NCI-H510A treated with DMSO at 0.1 percent for 48 hours (cell line): ENCODE data around the gene LSM14B.
"Not testable (repeated sequence)": the region's sequence is repeated elsewhere in the genome, so short reads cannot be mapped to it uniquely, and the experiment has no call there.

Source experiments
- DNase-seq: peaks from one replicate; lab custom pipeline; 2025; lab: John Stamatoyannopoulos, UW

Gene LSM14B

DNA sequence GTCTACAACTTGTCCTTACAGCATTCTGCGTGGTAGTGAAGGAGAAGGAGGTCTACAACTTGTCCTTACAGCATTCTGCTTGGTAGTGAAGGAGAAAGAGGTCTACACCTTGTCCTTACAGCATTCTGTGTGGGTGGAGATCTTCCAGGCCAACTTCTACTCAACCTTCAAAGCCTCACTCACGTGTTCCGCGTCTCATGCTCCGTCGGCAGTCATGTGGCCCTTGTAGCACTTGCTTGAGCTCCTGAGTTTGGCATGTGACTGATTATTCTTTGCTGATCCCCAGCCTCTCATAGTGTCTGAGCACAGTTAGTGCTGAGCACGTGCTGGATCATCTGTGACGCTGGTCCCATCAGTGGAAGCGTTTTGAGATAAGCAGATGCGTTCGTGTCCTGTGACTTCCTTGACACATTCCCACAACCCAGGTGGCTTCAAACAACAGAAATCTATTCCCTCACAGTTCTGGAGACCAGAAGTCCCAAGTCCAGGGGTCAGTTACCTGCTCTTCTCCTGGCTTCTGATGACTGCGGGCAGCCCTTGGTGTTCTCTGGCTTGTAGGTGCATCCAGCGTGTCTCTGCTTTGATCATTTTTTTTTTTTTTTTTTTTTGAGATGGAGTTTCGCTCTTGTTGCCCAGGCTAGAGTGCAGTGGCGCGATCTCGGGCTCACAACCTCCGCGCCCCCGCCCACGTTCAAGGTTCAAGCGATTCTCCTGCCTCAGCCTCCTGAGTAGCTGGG, 23.9 kb downstream of the LSM14B start:
- no peak for DNase-seq

DNA sequence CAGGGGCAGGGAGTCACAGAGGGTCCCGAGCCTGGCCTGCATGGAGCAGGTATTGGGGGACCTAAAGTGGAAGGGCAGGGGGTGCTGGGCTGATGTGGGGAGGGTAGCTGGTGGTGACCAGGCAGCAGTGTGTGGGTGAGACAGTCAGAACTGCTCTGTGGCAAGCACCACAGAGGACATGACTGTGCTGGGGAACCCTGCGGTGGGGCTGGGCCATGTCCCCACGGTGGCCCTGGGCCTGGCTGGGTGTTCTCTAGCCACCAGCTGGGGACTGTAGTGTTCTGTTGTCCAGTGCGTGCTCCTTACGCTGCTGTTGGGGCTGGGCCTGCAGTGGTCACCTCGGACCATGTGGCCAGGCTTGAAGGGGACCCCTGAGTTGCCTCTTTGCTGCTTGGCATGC, 24.9 kb downstream of the LSM14B start:
- DNase-seq: no peak

DNA sequence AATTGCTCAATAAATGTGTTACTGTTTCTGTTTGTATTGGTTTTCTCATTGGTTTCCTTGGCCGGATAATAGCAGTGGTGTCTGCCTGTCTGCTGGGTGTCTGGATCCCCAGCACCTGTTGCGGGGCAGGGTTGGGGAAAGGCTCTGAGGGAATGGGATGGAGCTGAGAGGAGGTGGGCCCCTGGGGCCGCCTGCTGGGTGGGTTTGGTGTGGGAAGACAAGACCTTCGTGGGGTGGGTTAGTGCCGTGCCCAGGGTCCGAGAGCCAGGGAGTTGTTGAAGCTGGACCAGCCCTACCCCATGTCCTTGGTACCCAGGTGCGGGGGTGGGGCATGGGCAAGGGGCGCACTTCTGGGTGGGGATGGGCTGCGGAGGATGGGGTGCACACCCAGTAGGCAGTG, 25.3 kb downstream of the LSM14B start:
- DNase-seq: no peak

- not testable (repeated sequence) for DNase-seq
These were observed 26.1 kb downstream of the LSM14B start for GRCh38 chr20:62148383-62148782.

DNA sequence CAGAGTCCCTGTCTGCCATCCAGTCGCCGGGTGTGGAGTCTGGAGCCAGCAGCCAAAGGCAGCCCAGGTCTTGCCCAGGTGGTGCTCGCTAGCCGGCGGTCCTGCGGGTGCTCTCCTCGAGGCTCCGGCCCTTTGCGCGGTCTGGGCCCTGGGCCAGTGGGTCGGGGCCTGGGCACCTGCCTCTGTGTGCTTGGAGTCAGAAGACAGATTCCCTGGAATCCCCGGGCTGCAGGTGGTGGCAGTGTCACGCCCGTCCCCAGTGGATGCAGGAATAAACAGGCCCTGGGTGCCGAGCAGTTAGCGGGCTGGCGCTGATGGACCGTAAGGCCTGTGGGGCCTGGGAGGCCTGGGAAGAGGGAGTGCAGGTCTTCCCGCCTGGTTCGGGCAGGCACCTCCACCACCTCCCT, 26.6 kb downstream of the LSM14B start:
- DNase-seq: no peak

DNA sequence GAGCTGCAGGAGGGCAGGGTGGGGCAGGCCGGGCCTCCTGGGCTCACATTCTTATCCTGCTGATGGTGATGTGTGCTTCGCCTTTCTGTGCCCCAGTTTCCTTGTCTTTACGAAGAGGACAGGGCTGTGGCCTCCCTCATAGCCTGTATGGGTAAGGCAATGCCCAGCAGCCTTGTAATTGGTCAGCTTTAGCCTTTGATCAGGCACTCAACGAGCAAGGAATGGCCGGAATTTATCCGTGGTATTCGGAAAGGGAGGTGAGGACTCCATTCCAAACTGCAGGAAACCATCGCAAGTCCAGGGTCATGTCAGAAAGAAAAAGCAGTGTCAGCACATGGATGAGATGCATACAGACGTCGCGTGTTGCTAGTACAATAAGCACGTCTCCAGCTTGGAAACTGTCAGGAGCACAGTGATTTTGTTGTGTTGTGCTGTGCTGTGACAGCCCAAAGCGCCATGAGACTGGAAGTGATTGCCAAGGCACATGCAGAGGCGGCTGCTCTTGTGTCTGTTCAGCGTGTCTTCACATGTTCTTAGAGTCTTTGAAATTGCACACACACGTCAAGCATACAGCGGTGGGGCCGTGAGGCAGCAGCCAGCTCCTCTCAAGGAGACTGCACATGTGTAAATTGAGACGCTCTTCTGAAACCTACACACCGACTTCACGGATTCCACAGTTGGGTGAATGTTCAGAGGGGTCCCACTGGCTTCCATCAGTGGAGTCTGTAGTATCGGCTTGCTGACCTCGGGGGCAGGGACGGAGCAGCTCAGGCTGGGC, 27.4 kb downstream of the LSM14B start:
- no peak for DNase-seq

DNA sequence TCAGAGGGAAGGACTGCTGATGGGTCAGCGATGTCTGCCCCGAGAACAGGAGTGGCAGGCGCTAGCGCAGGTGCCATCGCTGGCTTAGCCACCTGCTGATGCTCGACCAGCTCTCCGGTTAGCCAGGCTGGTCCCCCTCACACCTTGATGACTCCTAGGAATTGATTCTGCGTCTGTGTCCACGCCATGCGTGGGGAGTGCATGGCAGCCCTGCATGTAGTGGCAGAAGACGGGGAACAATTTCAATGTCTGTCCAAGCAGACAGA, 28.0 kb downstream of the LSM14B start:
- no peak for DNase-seq

- no peak for DNase-seq
These were observed 28.9 kb downstream of the LSM14B start for GRCh38 chr20:62151225-62151624.

DNA sequence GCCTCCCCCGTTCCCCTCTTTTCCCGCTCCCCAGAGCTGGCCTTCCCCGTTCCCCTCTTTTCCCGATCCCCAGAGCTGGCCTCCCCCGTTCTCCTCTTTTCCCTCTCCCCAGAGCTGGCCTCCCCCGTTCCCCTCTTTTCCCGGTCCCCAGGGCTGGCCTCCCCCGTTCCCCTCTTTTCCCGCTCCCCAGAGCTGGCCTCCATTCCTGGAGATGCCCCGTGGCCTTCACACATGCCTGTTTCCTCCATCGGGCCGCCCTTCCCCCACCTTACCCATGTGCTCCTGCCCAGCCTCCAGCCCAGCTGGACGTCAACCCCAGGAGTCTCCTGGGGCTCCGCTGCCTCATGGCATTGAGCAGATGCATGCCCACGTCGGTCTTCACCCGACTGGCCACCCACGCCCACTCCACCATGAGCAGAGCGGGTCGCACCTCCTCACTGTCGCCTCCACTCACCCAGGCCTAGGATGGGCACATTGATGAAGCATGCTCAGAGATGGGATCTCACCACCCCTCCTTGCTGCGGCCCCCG, 29.6 kb downstream of the LSM14B start:
- DNase-seq: no peak

DNA sequence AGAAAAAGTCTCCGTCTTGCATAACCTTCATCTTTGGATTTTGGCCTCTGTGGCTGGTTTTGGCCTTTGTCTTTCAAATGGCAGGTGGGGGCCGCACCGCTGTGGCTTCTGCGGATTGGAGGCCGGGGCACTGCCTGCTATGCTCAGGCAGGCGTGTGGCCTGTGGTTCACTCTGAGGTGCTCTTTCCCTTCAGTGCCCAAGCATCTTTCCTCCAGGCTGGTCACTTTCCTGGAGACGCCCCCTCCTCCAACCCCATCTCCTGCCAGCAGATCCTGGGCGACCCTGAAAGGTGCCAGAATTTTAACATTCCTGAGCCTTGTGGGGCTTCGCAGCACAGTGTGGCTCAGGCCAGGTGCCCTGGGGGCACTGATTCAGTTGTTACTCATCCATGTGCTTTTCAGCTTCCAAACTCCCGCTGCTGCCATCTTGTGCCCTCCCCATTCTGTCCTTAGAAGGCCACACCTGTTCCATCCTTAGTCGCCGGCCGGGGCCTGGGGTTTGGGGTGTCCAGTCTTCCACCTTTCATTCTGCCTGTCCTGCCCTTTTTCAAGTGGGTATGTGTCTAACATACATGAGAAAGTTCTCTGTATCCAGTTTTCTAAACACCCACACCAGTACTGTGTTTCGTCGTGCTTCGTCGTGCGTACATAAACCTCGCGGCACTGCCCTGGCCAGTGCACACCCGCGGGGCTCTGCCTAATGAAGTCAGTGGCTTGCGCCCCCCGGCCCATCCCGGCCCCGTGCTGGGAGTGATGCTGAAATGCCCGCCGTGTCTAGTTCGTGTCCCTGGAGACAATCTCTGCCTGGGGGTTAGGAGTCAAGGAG, 33.4 kb downstream of the LSM14B start:
- DNase-seq: no peak

- no peak for DNase-seq
These were observed 33.9 kb downstream of the LSM14B start for GRCh38 chr20:62156254-62156556.

- DNase-seq: no peak
These were observed 34.5 kb downstream of the LSM14B start for GRCh38 chr20:62156592-62157386.

DNA sequence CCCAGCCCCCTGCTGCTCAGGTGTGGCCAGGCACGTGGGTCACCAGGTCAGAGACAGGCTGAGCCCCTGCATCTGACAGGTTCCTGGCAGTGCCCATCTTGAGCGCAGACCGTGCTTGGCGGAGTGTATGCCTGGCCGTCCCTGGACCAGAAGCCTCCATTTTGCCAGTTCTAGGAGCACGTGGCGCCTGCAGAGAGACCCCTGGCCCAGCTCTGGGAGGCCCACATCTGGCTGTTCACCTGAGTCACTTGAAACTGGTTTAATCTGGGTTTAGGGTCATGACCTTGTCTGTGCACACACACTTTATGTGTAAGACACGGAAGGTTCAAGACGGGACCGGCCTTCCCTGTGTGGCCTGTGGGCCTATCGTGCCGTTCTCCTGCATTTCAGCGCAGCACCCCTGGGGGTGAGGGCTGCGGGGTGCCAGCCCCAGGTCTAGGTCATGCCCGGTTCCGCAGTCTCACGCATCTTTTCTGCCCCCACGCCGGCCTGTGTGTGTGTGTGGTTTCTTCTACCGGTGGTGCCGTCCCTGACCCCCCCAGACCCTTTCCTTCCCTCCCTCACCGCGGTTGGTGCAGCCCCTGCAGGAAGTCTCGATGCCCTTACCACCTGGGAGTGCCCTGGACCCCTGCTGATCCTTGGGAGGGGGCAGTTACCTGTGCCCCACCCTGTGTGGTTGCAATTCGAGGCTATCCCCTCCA, 35.3 kb downstream of the LSM14B start:
- DNase-seq: no peak

DNA sequence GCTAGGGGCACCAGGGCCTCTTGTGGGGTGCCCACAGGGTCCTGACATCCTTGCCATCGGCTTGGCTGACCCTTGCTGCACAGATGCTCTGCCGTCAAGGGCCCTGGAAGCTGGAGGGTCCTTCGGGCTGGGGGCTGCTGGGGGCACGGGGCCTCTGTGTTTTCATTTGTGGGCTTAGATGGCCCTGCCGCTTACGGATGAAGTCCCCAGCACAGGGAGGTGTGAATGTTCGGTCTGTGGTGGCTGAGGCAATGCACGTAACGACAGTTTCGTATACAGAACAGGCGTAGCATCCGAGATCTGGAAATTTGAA, 35.8 kb downstream of the LSM14B start:
- DNase-seq: no peak

DNA sequence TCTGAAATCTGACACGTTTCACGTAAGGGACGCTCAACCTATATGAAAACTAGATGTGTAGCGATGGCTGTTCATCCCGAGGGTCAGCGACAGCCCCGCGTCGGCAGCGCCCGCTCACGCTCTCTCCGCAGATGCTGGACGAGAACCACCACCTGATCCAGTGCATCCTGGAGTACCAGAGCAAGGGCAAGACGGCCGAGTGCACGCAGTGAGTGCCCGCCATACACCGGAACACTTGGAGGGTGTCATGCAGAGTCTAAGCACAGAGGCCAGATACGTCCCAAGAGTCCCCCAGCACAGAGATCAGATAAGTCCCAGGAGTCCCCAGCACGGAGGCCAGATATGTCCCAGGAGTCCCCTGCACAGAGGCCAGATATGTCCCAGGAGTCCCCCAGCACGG, 36.3 kb downstream of the LSM14B start:
- DNase-seq: no peak

GRCh38 chr20:62159052-62159451, 36.8 kb downstream of the LSM14B start:
- no peak for DNase-seq

DNA sequence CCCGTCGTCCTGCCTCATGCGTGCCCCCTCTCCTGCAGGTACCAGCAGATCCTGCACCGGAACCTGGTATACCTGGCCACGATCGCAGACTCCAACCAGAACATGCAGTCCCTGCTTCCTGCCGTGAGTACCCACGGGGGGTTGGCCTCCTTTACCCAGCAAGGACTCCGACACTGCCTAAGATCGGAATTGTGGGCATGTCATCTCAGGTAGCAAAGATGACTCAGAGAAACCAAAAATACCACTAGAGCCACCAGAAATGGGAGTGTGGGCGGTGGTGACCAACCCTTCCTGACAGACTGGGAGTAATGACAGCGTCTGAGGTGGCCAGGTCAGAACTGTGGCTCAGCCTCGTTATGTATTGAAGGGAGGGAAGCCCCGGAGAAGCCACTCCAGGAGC, 37.6 kb downstream of the LSM14B start:
- DNase-seq: no peak

DNA sequence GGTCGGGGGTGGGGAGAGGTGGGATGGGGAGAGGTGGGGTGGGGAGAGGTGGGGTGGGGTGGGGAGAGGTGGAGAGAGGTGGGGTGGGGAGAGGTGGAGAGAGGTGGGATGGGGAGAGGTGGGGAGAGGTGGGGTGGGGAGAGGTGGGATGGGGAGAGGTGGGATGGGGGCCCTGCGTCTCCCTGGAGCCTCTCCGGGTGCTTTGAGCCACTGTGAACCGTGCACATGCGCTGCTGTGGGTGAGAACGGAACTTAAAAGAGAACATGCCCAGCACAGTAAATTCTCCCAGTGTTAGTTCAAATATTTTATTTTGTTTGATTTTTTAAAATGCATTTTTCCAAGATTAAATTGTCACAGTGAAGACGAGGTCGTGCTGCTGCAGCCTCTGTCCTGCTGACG, 38.0 kb downstream of the LSM14B start:
- no peak for DNase-seq

DNA sequence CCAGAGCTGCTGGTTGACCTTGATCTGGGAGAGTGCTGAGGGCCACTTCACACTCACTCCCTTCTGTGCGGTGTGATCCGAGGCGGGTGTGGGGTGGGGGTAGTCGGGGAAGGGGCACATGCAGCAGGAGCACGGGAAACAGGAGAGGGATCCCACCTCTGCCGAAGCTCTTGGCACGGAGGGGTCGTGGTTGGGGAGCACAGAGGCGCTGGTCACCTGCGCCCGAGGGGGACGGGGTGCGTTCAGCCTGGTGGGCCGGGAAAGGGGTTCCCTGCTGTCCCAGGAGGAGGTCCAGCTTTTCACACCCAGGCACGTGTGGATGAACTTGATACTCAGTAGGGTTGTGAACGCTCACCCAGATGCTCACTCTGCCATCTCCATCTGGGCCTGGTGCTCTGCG, 38.6 kb downstream of the LSM14B start:
- no peak for DNase-seq

DNA sequence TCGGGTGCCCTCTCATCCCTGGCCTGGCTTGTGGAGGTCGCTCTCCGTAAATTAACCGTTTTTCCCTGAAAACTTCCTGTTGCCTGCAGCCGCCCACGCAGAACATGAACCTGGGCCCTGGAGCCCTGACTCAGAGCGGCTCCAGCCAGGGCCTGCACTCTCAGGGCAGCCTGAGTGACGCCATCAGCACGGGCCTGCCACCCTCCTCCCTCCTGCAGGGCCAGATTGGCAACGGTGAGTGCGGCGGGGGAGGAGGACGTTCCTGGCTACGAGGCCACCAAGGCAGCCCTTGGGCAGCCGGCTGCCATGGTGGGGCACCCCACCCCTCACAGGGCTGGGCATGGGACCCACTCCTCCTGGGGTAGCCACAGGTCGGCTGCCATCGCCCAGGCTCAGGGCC, 39.1 kb downstream of the LSM14B start:
- DNase-seq: no peak

GRCh38 chr20:62162765-62163484, 40.6 kb downstream of the LSM14B start:
- DNase-seq: no peak
